GM12873 (cell line): ENCODE results near the gene ROBO4.

Source experiments
- TF ChIP-seq, protein P1 (sequence below): IDR thresholded peaks from 2 replicates; pipeline ENCODE4 v1.5.1; 2012; ENCODE audit warnings: low read depth, mild to moderate bottlenecking, moderate library complexity, low read length, control low read depth; ENCODE audit not compliant: insufficient read depth; ENCODE audit errors: missing control alignments

ROBO4 gene

DNA sequence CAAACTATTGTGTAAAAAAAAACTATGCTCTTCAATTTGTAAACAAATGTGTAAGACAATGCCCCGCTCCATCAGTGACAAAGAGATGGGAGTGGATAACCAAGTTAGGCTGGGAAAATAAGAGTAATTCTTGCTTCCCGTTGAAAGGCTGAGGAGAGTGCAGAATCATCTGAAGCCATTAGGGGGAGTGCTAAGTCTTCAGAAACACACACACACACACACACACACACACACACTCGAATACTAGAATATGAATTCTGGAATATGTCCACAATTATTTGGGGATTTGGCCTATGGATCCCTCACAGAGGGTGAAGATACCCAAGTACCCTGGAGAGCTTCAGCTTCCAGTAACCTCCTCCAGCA is 60.2 kb downstream of the ROBO4 start:
- TF ChIP-seq, protein P1, sequence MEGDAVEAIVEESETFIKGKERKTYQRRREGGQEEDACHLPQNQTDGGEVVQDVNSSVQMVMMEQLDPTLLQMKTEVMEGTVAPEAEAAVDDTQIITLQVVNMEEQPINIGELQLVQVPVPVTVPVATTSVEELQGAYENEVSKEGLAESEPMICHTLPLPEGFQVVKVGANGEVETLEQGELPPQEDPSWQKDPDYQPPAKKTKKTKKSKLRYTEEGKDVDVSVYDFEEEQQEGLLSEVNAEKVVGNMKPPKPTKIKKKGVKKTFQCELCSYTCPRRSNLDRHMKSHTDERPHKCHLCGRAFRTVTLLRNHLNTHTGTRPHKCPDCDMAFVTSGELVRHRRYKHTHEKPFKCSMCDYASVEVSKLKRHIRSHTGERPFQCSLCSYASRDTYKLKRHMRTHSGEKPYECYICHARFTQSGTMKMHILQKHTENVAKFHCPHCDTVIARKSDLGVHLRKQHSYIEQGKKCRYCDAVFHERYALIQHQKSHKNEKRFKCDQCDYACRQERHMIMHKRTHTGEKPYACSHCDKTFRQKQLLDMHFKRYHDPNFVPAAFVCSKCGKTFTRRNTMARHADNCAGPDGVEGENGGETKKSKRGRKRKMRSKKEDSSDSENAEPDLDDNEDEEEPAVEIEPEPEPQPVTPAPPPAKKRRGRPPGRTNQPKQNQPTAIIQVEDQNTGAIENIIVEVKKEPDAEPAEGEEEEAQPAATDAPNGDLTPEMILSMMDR, result peak; percentile 66

DNA sequence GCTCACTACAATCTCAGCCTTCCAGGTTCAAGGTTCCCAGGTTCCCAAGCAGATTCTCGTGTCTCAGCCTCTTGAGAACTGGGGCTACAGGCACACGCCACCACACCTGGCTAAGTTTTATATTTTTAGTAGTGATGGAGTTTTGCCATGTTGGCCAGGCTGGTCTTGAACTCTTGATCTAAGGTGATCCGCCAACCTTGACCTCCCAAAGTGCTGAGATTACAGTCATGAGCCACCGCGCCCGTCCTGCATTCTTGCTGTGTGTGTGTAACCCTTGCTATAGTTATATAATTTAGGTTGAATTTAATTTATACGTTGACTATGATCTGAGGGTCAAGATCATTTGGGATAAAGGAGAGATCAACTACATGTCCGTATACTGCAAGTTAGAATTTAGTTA is 61.7 kb downstream of the ROBO4 start:
- TF ChIP-seq, protein P1, result no peak

DNA sequence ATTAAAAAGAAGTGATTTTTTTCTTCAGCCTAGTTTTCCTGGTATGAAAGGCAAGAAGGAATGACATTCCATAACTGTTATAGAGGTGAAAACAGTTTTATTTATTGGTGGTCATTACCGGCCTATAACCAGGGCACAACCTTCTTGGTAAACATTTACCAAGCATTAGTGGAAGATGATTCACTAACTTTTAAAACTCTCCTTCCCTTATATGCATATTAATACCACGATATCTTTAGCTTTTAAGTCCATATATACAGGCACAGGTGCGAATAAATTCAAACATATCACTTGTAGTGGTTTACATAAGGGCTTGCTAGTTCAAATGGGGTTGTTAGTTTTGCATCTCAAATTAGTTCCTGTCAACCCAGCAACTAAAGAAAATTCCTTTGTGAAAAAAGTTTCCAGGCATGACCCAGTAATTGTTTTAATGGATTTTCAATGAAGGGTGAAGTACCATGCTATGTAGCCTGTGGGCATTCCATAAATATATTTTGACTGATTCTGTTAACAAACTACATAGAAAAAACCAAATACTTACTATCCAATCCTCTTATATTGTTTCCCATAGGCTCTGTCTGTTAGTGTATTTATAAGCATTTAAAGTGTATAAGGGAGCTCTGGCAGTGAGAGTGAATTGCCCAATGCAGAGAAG is 63.0 kb downstream of the ROBO4 start:
- TF ChIP-seq, protein P1, result no peak
